Testis (tissue), 3 donors: ENCODE measurements around the gene EIF5A. TPM values are rescaled to one million over a fixed set of nuclear protein-coding genes. Genes with fewer than 3 reads are reported as not detected.

Experiments used
- DNase-seq: peaks from one replicate; pipeline ENCODE4 v3.0.0-alpha.2; 2019
- H3K27ac ChIP-seq, 2 donors: fragments of 200-600 bp; sonication (generic); one replicate each; pipeline ENCODE4 v1.5.1; 2019
- H3K27me3 ChIP-seq: fragments of 200-600 bp; sonication (generic); one replicate; pipeline ENCODE4 v1.5.1; 2019
- H3K36me3 ChIP-seq: fragments of 200-600 bp; sonication (generic); one replicate; pipeline ENCODE4 v1.5.1; 2017; ENCODE audit warnings: low read depth; ENCODE audit errors: missing control alignments
- H3K4me1 ChIP-seq: fragments of 200-600 bp; sonication (generic); one replicate; pipeline ENCODE4 v1.5.1; 2019
- H3K4me3 ChIP-seq, 2 donors: fragments of 200-600 bp; sonication (generic); one replicate each; pipeline ENCODE4 v1.5.1; 2017 to 2019
- H3K9me3 ChIP-seq: fragments of 200-600 bp; sonication (generic); one replicate; pipeline ENCODE4 v1.5.1; 2017
- CTCF ChIP-seq, 3 experiments: fragments of 450-650 bp in 2 of 3; fragments of 200-600 bp in 1 of 3; sonication (generic) in 1 of 3; IDR thresholded peaks; one replicate each; pipeline ENCODE4 v1.5.1; 2016 to 2019; ENCODE audit warnings: antibody characterized with exemption in 3 of 3, mild to moderate bottlenecking in 2 of 3, moderate library complexity in 1 of 3
- POLR2A ChIP-seq: fragments of 450-650 bp; IDR thresholded peaks from one replicate; pipeline ENCODE4 v1.6.1; 2017; ENCODE audit warnings: antibody characterized with exemption, mild to moderate bottlenecking, moderate library complexity
- WGBS, 2 donors: methylation state at CpG; one replicate each; pipeline ENCODE4 v1.1.5; 2018; 5-methylcytosine and 5-hydroxymethylcytosine counted together
- intact Hi-C: fragments of 100-400 bp; cut with DNase I; formaldehyde crosslinking; loops from one replicate; pipeline ENCODE4 v1.15.1; 2023; ENCODE audit warnings: low total_unique reads
- polyA plus RNA-seq: library from polyadenylated mRNA; stranded (reverse); fragments of 350-450 nt; fragmentation: Illumina TruSeq; extraction: RNeasy Lipid Tissue Mini Kit (QIAGEN cat#74804); gene quantifications from one replicate; pipeline ENCODE4 v1.2.3, GENCODE V29; 2014; ENCODE audit warnings: low read depth, low replicate concordance; ENCODE audit not compliant: insufficient read depth
- total RNA-seq, 2 donors: library from RNA; depleted of rRNA; stranded (reverse); fragments of >200 nt; gene quantifications; one replicate each; pipeline ENCODE4 v1.2.3, GENCODE V29; 2016

The EIF5A gene
- total and polyA plus RNA-seq, 3 donors from 2014 or later, result 193 to 388 (median 229) TPM

DNA sequence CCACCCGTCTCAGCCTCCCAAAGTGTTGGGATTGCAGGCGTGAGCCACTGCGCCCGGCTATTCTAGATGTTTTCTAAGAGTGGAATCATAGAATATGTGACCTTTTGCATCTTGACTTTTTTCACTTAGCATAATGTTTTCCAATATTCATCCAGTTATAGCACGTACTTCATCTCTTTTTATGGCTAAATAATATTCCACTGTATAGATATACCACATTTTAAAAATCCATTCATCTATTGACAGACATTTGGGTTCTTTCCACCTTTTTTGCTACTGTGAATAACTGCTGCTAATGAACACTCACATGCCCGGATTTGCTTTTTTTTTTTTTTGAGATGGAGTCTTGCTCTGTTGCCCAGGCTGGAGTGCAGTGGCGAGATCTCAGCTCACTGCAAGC lies 3.2 kb upstream of the EIF5A start:
- Histone ChIP-seq H3K36me3 (no peaks in the 10 kb centered on the region), H3K9me3 (no peaks in the 10 kb centered on the region), H3K27me3 (no peaks in the 10 kb centered on the region), H3K4me1 (peaks cover 6% of the 10 kb centered on the region), H3K4me3 (no peak overlapping the region), H3K27ac (no peak overlapping the region)
- TF ChIP-seq POLR2A (no peak), CTCF (IDR thresholded peaks at IDR 0.05) (no peak)
- no peak for DNase-seq
- WGBS, 2 donors, result 93 to 94% methylated on average over 7 of the region's 7 CpGs
- intact Hi-C loops, result no loop called here

- DNase-seq, result peak; percentile 50
- intact Hi-C loops, result no loop called here
- 1 to 2% methylated on average over 9 to 58 of the region's 104 CpGs for WGBS, 2 donors
Measured at GRCh38 chr17:7307686-7308624, 527 bp downstream of the EIF5A start.

DNA sequence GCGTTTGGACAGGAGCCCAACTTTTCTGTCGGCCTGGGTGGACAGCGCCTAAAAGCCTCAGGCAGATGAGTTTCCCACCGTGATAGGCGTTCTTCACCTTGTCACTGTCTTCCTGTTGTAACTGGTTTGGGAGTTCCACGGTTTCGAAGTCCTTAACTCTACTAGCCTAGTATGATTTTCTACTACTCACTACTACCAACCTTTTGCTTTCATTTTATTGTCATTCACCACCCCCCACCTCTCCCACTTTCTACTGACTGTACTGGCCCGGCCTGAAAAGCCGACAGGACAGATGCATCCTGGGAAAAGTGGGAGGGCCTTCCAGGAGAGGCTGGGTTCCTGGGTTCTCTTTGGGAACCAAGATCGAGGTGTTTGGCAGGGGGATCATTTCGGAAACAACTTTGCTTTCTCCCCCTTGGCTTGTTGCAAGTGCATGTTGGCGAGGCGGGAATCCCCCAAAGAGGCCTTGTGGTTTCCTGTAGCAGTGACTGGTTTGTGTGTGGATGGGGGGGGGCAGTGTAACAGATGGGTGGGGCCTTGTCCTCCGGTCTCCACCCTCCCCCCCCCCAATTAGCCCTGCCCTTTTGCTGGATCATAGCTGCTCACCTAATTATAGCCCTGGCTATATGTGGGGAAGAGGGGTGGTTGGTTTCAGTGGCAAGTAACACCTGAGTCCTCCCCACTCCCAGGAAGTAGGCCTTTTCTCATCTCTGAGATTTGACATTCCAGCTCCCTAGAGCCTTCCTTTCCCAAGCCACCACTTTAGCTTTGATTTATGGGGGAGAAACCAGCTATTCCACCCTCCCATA lies 1.4 kb downstream of the EIF5A start:
- Histone ChIP-seq H3K4me3 (peak overlapping the region; percentile 88 to 99), H3K4me1 (peaks cover 11% of the 10 kb centered on the region), H3K27me3 (no peaks in the 10 kb centered on the region), H3K9me3 (no peaks in the 10 kb centered on the region), H3K36me3 (no peaks in the 10 kb centered on the region), H3K27ac (peak overlapping the region; percentile 92 to 97)
- TF ChIP-seq POLR2A (no peak), CTCF (IDR thresholded peaks at IDR 0.05) (no peak)
- intact Hi-C loops, result no loop called here
- 0 to 1% methylated on average over 14 of the region's 14 CpGs for WGBS, 2 donors
- peak; percentile 91 for DNase-seq

More at GRCh38 chr17:7307686-7308624, 527 bp downstream of the EIF5A start:
- peaks cover 11% of the 10 kb centered on the region for H3K4me1 ChIP-seq
- H3K4me3 ChIP-seq, result peak overlapping the region; percentile 88 to 99
- no peaks in the 10 kb centered on the region for H3K36me3 ChIP-seq
- TF ChIP-seq CTCF (IDR thresholded peaks at IDR 0.05) (no peak), POLR2A (no peak)
- no peaks in the 10 kb centered on the region for H3K9me3 ChIP-seq
- peak overlapping the region; percentile 92 to 97 for H3K27ac ChIP-seq
- H3K27me3 ChIP-seq, result no peaks in the 10 kb centered on the region

GRCh38 chr17:7309628-7310027 lies 2.2 kb downstream of the EIF5A start:
- no peak for DNase-seq
- no peaks in the 10 kb centered on the region for H3K27me3 ChIP-seq
- peaks cover 11% of the 10 kb centered on the region for H3K4me1 ChIP-seq
- H3K27ac ChIP-seq, result no peak overlapping the region
- intact Hi-C loops, result no loop called here
- no peak for TF ChIP-seq POLR2A
- H3K36me3 ChIP-seq, result no peaks in the 10 kb centered on the region
- peak overlapping the region in 1 of 2 donors; percentile 88 for H3K4me3 ChIP-seq
- no peaks in the 10 kb centered on the region for H3K9me3 ChIP-seq
- 67 to 75% methylated on average over 12 of the region's 12 CpGs for WGBS, 2 donors

- Histone ChIP-seq H3K4me1 (peaks cover 11% of the 10 kb centered on the region), H3K27ac (no peak overlapping the region), H3K9me3 (no peaks in the 10 kb centered on the region), H3K36me3 (no peaks in the 10 kb centered on the region), H3K27me3 (no peaks in the 10 kb centered on the region), H3K4me3 (no peak overlapping the region)
- TF ChIP-seq POLR2A (no peak), CTCF (IDR thresholded peaks at IDR 0.05) (no peak)
- WGBS, 2 donors, result 62 to 72% methylated on average over 7 of the region's 7 CpGs
- no peak for DNase-seq
- intact Hi-C loops, result no loop called here
Measured at GRCh38 chr17:7311110-7311705, 3.8 kb downstream of the EIF5A start.
